Activated CD8-positive, alpha-beta memory T cell treated with anti-CD3 and anti-CD28 coated beads, Interleukin-2, amount 50 U/mL, for 48 hours (primary cell): ENCODE data around the gene TCEA2.
"Not testable (repeated sequence)": the region's sequence is repeated elsewhere in the genome, so short reads cannot be mapped to it uniquely, and the experiment has no call there.

Experiments used
- DNase-seq: peaks from one replicate; pipeline ENCODE4 v3.0.0-alpha.2; 2020

Gene TCEA2

DNA sequence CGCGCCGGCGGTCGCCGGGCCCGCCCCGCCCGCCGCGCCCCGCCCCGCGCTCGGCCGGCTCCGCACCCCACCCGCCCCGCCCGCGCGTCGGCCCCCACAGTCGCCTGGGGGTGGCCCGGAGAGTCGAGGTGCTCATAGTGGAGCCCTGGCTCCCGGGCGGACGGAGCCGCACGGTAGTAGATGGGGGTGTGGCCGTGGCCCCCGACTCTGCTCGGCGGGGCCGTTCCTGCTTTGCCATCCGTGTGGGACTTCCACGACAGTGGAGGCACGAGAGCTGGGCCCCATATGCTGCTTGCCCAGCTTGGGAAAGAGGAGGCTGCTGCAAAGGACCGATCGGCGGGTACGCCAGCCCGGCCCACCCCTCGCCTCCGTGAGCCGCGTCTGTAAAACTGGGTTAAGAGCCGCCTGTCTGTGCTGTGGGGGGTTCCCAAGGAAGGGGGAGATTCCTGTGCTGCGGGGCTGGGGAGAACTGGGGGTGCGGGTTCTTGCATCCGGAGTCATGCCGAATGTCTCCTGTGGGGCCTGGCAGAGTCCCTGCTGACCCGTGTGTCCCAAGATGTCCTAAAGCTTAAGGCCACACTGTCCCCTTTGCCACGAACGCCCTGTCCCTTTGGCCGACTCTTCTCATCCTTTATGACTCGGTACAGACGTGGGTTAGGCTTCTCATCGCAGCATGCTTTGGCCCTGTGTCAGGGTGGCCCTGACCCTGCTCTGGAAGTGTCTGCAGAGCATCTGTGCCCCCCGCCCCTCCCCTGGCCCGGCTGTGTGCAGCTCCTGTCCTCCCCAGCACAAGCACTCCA lies 17.2 kb downstream of the TCEA2 start, which contains the start of gene OPRL1:
TSS of gene OPRL1 (plus strand) at position 70 of the 800 bp plus-strand sequence. CDS start 12,639 bp downstream, outside the sequence.
- no peak for DNase-seq

DNA sequence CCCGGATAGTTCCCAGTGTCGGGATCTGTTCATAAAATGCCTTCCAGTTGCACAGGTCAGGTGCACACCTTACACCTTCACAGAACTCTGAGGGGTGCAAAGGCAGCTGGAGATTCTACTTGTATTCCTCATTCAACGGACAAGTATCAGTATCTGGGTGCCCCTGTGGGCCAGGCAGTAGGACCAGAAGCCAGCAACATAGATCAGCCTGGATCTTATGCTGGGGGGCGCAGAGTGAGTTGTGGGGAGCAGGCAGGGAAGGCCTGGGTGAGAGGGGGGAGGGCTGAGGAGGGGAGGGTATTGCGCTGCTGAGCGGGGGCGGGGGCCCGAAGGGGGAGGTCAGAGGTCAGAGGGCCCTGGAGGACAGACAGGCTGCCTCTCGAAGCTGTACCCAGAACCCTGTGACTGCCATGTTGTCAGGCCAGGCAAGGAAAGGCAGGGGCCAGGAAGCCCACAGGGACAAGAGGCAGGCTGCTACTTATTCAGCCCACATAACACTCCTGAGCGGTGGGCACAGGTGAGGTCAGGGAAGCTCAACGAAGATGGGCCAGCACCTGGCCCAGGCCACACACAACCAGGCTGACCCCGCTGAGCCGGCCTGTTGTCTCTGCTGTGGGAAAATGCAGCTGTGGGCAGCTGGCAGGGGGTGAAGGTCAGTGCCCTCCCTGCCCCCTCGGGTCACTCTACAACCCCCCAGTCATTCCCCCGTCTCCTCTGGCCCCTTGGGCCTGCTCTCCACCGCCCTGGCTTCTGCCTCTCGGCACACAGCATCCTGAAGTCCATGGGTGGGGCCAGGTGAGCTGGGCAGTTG lies 18.0 kb downstream of the TCEA2 start:
- DNase-seq, result no peak

DNA sequence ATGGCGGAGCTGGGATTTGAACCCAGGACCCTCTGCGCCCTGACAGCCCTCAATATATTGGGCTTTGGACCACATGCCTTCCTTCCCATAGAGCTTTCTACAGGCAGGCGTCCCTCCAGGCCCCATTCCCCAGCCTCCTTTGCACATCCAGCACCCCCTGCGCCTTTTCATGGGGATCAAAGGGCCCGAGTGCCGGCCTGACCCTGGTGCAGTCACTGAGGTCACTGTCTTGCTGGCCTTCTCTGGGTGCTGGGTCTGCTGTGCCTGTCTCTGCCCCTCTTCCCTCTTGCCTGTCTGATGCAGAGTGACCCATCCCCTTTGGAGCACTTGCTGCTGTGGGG lies 18.6 kb downstream of the TCEA2 start:
- DNase-seq, result no peak

DNA sequence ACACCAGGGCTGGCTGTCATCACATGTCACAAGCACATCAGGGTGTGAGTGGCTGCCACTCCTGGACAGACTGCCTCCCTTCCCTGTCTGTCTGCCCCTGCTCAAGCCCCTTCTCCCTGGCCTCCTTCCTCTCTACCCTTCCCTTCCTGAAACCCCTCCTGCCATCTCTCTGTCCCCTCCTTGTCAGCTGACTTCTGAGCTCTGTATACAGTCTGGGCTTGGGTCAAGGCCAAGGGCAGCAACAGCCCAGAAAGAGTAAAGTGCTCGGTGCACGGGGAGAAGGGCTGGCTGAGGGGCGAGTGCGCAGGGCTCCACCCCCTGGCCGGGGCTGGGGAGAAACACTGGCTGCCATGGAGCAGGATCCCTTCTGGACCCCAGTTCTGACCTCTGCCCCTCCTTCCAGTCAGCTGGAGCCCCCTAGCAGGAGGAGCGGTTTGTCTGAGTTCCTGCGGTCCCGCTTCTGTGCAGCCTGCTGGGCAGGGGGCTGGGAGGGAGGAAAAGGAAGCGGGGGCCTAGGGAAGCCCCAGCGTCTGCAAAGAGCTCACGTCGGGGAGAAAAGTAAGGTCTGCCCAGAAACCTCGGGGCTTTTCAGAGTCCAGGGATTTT lies 19.2 kb downstream of the TCEA2 start:
- DNase-seq, result no peak

DNA sequence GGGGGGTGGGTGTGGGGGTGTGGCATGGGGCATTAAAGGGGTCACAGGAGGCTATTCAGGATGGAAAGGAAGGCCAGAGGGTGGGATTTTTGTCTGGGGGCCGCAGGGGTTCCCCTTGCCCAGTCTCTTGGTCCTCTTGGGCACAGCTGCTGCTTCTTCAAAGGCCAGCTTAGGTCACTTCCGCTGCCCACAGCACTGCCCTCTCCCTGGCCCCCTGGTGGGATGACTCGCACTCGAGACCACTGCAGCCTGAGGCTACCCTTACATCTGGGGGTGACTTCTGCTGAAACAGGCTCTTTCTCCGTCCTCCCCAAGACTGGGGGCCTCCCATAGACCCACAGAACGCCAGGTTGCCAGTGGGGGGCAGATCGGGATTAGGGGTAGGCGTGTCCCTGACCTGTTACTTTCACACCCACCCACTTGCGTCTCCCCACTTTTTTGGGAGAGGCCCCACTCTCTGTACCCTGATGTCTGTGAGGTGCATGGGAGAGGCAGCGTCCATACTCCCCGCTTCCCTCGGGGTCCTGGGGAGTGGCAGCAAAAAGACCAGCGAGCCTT lies 19.9 kb downstream of the TCEA2 start:
- no peak for DNase-seq

DNA sequence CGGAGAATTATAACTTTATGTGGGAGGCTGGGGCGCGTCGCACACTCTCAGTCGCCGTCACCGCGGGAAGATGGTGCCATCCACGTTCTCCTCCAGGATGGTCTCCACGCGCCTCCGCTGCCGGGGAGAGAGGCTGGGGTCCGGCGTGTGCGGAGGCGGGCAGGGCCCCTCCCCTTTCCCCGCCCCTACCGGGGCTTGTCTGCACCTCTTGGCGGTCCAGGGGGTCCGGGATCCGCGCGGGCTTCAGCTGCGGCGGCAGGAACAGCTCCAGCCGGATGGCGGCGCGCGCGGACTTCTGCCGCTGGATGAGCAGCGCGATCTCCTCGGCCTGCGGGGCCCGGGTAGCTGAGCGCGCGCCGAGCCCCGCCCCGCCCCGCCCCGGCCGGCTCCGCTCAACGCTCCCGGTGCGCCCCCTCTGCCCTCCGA lies 20.4 kb downstream of the TCEA2 start:
- peak; percentile 88 for DNase-seq

DNA sequence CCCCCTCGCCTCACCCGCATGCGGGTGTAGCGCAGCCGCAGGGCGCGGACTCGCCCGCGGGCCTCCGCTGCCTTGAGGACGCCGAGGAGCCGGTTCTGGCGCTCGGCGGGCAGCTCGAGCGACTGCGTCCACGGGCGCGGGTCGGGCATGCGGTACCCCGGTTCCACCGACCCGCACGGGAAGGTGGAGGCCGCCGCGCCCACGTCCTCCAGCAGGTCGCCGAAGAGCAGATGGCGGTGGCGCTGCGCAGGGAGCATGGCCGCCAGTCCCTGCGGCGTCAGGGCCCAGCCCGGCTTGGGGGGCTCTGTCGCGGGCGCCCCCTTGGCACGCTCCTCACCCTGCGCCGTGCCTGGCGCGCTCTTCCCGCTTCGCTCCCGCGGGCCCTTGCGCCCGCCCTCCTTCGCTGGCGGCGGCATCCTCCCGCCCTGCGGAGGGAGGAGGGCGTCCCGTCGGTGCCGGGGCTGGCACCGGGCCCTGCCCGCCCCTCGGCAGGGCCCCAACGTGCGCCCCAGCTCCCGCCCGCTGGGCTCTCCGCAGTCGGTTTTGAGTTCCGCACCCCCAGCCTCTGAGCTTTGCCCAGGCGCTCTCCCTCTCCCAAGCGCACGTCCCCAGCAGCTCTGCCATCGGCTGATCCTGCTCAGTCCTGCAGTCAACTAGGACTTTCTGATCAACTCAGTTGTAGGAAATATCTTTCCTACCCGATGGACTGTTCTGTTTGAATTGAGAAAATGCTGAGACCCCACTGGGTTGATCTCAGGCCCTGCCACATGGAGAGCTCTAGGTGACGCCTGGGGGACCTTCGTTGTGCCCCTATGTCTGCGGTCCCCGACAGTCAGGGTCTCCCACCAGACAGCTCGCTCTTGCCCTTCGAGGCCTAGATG lies 21.0 kb downstream of the TCEA2 start, which contains the start of gene LKAAEAR1:
TSS of gene LKAAEAR1 (minus strand) at position 595 of the 881 bp plus-strand sequence. CDS start at position 416, 179 bp downstream.
- no peak for DNase-seq

DNA sequence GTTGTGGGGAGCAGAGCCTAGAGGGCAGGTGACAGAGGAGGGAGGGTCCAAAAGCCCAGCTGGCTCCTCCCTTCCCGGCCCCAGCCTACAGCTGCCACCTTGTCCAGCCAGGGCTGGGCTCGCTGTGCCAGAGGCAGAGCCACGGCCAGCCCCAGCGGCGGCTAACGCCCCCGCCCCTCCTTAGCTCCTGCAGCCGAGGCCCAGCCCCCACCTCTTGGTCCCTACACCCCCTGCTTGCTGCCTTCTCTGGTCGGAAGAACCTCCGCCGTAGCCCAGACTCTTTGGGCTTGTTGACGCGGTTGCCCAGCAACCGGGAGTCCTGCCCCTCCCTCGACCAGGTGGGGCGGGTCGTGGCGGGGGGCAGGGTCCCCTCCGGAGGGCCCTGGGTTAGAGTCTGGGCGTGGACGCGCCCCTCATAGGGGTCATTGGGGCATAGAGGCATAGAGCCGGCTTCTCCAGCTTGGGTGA lies 21.7 kb downstream of the TCEA2 start:
- no peak for DNase-seq

DNA sequence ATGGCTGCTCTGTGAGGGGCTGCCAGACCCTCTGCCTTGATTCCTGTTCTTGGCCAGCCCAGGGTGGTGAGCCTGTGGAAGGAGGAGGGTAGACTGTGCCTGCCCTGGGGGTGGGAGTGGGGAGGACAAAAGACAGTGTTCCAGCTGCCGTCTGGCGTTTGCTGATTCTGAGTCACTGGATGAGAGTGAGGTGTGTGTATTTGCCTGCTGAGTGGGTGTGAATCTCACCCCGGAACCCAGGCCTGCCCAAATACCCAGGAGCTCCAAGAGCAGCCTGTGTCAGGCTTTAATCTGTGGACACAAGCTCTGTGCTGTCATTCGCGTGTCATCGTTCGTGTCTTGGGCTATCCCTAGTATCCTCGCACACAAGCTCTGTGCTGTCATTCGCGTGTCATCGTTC lies 23.8 kb downstream of the TCEA2 start:
- no peak for DNase-seq

DNA sequence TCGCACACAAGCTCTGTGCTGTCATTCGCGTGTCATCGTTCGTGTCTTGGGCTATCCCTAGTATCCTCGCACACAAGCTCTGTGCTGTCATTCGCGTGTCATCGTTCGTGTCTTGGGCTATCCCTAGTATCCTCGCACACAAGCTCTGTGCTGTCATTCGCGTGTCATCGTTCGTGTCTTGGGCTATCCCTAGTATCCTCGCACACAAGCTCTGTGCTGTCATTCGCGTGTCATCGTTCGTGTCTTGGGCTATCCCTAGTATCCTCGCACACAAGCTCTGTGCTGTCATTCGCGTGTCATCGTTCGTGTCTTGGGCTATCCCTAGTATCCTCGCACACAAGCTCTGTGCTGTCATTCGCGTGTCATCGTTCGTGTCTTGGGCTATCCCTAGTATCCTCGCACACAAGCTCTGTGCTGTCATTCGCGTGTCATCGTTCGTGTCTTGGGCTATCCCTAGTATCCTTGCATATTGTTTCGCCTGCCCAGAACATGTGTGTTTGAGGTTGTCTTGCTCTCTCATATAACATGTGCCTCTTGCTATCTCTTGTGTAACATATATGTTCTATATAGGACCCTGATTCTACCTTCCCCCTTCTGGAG lies 24.3 kb downstream of the TCEA2 start:
- not testable (repeated sequence) for DNase-seq

DNA sequence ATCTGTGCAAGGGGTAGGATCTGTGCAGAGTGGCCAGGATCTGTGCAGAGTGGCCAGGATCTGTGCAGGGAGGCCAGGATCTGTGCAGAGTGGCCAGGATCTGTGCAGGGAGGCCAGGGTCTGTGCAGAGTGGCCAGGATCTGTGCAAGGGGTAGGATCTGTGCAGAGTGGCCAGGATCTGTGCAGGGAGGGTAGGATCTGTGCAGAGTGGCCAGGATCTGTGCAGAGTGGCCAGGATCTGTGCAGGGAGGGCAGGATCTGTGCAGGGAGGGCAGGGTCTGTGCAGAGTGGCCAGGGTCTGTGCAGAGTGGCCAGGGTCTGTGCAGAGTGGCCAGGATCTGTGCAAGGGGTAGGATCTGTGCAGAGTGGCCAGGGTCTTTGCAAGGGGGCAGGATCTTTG lies 25.6 kb downstream of the TCEA2 start:
- DNase-seq, result not testable (repeated sequence)

DNA sequence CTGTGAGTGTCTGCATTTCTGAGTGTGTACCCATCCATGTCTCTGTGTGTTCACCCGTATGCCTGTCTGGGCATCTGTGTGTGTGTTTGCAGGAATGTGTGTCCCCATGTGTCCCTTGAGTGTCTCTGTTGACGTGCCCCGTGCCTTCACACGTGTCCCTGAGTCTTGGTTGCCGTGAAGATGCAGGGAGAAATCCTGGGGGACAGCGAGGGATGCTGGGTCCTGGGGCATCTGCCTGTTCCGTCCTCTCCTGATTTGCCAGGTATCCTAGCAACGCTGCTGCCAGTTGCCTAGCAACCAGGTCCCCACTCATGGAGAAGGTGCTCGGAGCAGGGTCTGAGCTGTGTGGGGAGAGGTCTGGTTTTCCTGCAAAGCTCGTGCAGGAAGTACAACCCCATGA lies 27.2 kb downstream of the TCEA2 start:
- DNase-seq, result no peak

DNA sequence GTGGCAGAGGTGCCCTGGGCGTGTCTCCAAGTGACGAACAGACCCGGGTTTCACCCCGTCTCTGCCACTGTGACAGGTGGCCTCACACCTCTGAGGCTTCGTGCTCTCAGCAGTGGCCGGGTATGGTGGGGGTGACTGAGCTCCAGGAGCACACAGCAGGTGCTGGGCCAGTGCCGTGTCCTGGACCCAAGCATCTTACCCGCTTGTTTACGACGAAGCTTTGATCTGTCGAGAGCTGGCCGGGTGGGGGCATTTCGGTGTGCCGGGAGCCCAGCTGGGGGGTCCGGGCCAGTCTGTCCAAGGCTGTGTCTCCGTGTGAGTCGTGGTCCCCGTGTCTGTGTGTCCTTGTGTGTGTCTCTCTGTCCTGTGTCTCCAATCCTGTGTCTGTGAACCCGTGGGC lies 28.3 kb downstream of the TCEA2 start:
- DNase-seq, result no peak

DNA sequence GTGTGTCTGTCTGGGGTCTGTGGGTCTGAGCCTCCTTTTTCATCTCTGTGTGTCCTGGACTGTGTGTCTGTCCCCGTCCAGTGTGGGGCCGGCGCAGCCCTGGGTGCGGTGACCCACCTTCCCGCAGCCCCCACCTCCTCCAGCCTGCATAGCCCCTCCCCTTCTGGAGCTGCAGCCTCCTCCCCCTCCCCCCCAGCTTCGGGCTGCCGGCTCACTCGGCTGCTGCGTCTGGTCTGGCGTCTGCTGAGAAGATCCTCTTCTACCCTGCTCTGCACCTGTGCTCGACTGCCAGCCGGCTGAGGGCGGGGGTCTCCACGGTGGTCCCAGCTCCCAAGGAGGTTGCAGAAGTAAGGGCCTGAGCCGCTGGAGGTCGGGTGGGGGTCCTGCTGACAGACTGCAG lies 28.8 kb downstream of the TCEA2 start:
- no peak for DNase-seq

DNA sequence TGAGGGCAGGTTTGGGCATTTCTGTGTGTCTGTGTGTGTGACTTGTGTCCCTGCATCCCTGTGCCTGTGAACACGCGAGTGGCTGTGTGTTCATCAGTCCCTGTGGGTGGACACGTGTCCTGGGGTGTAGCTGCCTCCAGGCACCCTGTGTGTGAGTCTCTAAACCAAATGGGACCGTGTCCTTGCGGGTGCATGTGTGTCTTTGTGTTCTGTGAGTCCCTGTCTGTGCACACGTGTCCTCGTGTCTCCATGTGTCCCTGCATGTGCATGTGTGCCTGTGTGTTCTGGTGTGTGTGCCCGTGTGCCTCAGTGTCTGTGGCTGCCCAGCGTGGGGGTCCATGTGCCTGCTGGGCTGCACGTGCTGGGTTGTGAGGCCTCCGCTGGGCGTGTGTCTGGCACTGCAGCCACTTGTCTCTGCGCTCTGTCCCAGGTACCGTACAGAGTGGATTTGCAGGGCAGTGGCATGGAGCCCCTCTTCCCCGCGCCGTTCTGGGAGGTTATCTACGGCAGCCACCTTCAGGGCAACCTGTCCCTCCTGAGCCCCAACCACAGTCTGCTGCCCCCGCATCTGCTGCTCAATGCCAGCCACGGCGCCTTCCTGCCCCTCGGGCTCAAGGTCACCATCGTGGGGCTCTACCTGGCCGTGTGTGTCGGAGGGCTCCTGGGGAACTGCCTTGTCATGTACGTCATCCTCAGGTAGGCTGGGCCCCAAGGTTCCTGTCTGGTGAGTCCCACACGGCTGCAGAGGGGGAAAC lies 29.4 kb downstream of the TCEA2 start:
- DNase-seq, result no peak

DNA sequence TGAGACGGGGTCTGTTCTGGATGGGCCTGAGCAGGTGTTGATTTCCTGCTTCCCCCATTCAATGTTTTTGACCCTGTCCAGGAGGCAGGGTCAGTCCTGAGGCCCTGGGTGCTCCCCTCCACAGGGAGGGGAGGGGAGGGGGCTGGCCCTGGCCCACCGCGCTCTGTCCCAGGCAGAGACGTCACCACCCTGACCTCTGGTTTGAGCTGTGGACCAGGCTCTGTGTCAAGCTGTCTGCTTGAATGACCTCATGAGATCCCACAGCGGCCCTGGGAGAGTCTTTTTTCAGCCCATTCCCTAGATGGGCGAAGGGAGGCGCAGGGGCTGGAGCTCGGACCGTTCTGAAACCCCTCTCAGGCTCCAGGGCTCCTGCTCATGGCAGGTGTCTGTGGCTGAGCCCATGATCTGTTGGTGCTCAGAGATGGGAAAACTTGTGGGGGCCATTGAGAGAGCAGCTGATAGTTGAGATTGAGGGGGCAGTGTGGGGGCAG lies 30.1 kb downstream of the TCEA2 start:
- no peak for DNase-seq

DNA sequence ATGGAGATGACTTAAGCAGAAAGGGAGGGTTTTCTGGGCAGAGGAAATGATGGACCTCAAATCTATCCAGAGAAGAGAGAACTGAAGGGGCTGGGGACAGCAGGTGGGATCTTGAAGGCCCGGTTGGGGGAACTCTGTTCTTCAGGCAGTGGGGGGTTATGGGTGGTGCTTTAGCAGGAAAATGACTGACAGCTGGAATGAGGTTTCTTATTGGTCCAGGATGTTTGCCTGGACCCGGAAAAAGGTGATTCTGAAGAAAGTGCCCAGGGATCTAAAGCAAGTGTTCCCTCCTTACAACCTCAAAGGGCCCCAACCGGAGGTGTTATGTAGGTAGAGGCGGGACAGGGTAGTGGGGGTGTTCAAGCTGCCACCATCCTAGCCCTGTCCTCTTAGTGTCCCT lies 32.5 kb downstream of the TCEA2 start:
- no peak for DNase-seq

DNA sequence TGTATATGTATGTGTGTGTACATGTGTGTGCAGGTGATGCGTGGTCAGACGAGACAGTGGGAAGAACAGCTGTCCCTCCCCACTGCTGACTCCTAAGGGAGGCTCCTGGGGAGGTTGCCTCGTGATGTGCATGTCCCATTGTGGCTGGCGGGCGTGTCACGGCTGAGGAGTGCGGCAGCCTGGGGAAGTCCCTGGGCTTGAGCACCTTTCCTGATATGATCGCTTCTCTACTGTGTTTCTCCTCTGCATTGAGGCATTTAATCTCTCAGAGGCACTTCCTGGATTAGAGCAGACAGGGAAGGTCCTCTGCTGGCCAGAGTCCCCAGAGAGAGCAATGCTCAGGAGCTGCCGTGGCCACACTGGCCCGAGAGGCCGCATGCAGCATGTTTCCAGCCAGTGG lies 32.9 kb downstream of the TCEA2 start:
- DNase-seq, result no peak

DNA sequence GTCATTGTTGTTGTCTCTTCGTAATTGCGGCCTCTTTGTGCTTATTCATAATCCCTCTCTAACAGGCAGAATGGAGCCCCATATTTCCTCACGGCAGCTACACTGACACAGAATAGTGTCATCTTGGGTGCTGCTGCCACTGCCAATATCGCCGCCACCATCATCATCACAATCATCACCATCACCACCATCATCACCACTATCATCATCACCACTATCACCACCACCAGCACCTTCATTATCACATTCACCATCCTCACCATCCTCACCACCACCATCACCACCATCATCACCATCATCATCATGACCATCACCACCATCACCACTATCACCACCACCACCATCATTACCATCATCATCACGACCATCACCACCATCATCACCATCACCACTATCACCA lies 33.5 kb downstream of the TCEA2 start:
- DNase-seq, result no peak

DNA sequence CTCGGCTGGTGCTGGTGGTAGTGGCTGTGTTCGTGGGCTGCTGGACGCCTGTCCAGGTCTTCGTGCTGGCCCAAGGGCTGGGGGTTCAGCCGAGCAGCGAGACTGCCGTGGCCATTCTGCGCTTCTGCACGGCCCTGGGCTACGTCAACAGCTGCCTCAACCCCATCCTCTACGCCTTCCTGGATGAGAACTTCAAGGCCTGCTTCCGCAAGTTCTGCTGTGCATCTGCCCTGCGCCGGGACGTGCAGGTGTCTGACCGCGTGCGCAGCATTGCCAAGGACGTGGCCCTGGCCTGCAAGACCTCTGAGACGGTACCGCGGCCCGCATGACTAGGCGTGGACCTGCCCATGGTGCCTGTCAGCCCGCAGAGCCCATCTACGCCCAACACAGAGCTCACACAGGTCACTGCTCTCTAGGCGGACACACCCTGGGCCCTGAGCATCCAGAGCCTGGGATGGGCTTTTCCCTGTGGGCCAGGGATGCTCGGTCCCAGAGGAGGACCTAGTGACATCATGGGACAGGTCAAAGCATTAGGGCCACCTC lies 35.5 kb downstream of the TCEA2 start:
- DNase-seq, result no peak
